ENCODE results near the gene TTYH2.

DNA sequence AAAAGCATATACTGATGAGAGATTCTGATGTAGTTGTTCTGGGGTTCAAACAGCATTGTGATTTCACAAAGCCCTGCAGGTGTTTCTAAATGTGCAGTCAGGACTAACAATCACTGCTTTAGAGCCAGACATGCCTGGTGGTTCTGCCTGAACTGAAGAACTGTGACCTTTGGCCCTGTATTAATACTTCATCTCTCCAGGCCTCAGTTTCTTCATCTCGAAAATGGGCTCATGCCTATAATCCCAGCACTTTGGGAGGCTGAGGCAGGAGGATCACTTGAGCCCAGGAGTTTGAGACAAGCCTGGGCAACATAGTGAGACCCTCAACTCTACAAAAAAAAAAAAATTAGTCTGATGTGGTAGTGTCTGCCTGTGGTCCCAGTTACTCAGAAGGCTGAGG is 64.6 kb downstream of the TTYH2 start:
- TF ChIP-seq, protein P1, sequence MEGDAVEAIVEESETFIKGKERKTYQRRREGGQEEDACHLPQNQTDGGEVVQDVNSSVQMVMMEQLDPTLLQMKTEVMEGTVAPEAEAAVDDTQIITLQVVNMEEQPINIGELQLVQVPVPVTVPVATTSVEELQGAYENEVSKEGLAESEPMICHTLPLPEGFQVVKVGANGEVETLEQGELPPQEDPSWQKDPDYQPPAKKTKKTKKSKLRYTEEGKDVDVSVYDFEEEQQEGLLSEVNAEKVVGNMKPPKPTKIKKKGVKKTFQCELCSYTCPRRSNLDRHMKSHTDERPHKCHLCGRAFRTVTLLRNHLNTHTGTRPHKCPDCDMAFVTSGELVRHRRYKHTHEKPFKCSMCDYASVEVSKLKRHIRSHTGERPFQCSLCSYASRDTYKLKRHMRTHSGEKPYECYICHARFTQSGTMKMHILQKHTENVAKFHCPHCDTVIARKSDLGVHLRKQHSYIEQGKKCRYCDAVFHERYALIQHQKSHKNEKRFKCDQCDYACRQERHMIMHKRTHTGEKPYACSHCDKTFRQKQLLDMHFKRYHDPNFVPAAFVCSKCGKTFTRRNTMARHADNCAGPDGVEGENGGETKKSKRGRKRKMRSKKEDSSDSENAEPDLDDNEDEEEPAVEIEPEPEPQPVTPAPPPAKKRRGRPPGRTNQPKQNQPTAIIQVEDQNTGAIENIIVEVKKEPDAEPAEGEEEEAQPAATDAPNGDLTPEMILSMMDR (IDR thresholded peaks at IDR 0.05) = no peak
- TF ChIP-seq POLR2A (IDR thresholded peaks at IDR 0.05) = no peak
